H9 (cell line): Measurements from ENCODE around the gene SLC38A11. TPM values are rescaled to one million over a fixed set of nuclear protein-coding genes. Genes with fewer than 3 reads are reported as not detected.
"Not testable (repeated sequence)": the region's sequence is repeated elsewhere in the genome, so short reads cannot be mapped to it uniquely, and the experiment has no call there.

ENCODE experiments used
- DNase-seq: peaks from one replicate; pipeline ENCODE4 v3.0.0-alpha.2; 2017
- H2AFZ ChIP-seq: one replicate; pipeline ENCODE4 v1.6.1; 2013; ENCODE audit warnings: mild to moderate bottlenecking, low read length, control low read depth, moderate library complexity
- H2AK5ac ChIP-seq: 2 replicates; pipeline ENCODE4 v1.6.1; 2013; ENCODE audit warnings: low read length, control low read depth, mixed read lengths; ENCODE audit not compliant: insufficient read length
- H2BK120ac ChIP-seq: one replicate; pipeline ENCODE4 v1.6.1; 2013; ENCODE audit warnings: low read depth, mild to moderate bottlenecking, low read length, control low read depth, inconsistent platforms; ENCODE audit not compliant: poor library complexity, severe bottlenecking
- H2BK12ac ChIP-seq: 2 replicates; pipeline ENCODE4 v1.6.1; 2013; ENCODE audit warnings: low read length, control low read depth, mixed read lengths, low read depth; ENCODE audit not compliant: insufficient read length
- H2BK15ac ChIP-seq: 2 replicates; pipeline ENCODE4 v1.6.1; 2013; ENCODE audit warnings: low read depth, low read length, control low read depth
- H2BK20ac ChIP-seq: one replicate; pipeline ENCODE4 v1.6.1; 2013; ENCODE audit warnings: low read depth, mild to moderate bottlenecking, low read length, control low read depth, inconsistent platforms; ENCODE audit not compliant: poor library complexity, severe bottlenecking
- H2BK5ac ChIP-seq: 2 replicates; pipeline ENCODE4 v1.6.1; 2013; ENCODE audit warnings: low read length, control low read depth, mixed read lengths; ENCODE audit not compliant: insufficient read length
- H3K14ac ChIP-seq: 2 replicates; pipeline ENCODE4 v1.6.1; 2013; ENCODE audit warnings: low read length, control low read depth; ENCODE audit not compliant: insufficient read depth
- H3K18ac ChIP-seq: 2 replicates; pipeline ENCODE4 v1.6.1; 2013; ENCODE audit warnings: low read depth, mild to moderate bottlenecking, mixed read lengths, low read length, control low read depth; ENCODE audit not compliant: insufficient read length
- H3K23ac ChIP-seq: 2 replicates; pipeline ENCODE4 v1.6.1; 2013; ENCODE audit warnings: low read length, control low read depth, mixed read lengths, low read depth; ENCODE audit not compliant: insufficient read length
- H3K23me2 ChIP-seq: 2 replicates; pipeline ENCODE4 v1.6.1; 2013; ENCODE audit warnings: low read depth, mild to moderate bottlenecking, mixed read lengths, low read length, control low read depth; ENCODE audit not compliant: insufficient read length, poor library complexity, severe bottlenecking
- H3K27ac ChIP-seq: 2 replicates; pipeline ENCODE4 v1.5.1; 2013; ENCODE audit warnings: low read length, control low read depth, mixed read lengths, low read depth; ENCODE audit not compliant: insufficient read length
- H3K27me3 ChIP-seq: 2 replicates; pipeline ENCODE4 v1.6.1; 2013; ENCODE audit warnings: low read length, control low read depth, inconsistent platforms; ENCODE audit not compliant: insufficient read depth
- H3K4ac ChIP-seq: 2 replicates; pipeline ENCODE4 v1.6.1; 2013; ENCODE audit warnings: low read depth, mild to moderate bottlenecking, control low read depth, inconsistent platforms, low read length, moderate library complexity
- H3K4me1 ChIP-seq: 2 replicates; pipeline ENCODE4 v1.6.1; 2013; ENCODE audit warnings: low read length, control low read depth, inconsistent platforms; ENCODE audit not compliant: insufficient read depth
- H3K4me2 ChIP-seq: 2 replicates; pipeline ENCODE4 v1.6.1; 2013; ENCODE audit warnings: low read length, control low read depth, mixed read lengths; ENCODE audit not compliant: insufficient read length, insufficient read depth
- H3K56ac ChIP-seq: 2 replicates; pipeline ENCODE4 v1.6.1; 2013; ENCODE audit warnings: low read depth, mild to moderate bottlenecking, mixed read lengths, low read length, control low read depth; ENCODE audit not compliant: insufficient read length
- H3K79me1 ChIP-seq: 2 replicates; pipeline ENCODE4 v1.6.1; 2013; ENCODE audit warnings: low read depth, mild to moderate bottlenecking, moderate library complexity, low read length, control low read depth, inconsistent platforms; ENCODE audit not compliant: insufficient read depth, poor library complexity, severe bottlenecking
- H3K79me2 ChIP-seq: 2 replicates; pipeline ENCODE4 v1.6.1; 2013; ENCODE audit warnings: low read length, control low read depth, inconsistent platforms; ENCODE audit not compliant: insufficient read depth
- H3K9ac ChIP-seq: 2 replicates; pipeline ENCODE4 v1.6.1; 2013; ENCODE audit warnings: low read length, control low read depth, mixed read lengths; ENCODE audit not compliant: insufficient read length; ENCODE audit errors: extremely low read depth
- H3K9me3 ChIP-seq: one replicate; pipeline ENCODE4 v1.6.1; 2013; ENCODE audit warnings: low read depth, low read length, inconsistent platforms; ENCODE audit not compliant: control insufficient read depth
- H3T11ph ChIP-seq: one replicate; pipeline ENCODE4 v1.6.1; 2013; ENCODE audit warnings: mild to moderate bottlenecking, low read length, control low read depth, inconsistent platforms
- H4K20me1 ChIP-seq: one replicate; pipeline ENCODE4 v1.6.1; 2013; ENCODE audit not compliant: control insufficient read depth, insufficient read length, insufficient read depth
- H4K5ac ChIP-seq: 2 replicates; pipeline ENCODE4 v1.6.1; 2013; ENCODE audit warnings: low read depth, mild to moderate bottlenecking, mixed read lengths, low read length, control low read depth; ENCODE audit not compliant: insufficient read length
- H4K8ac ChIP-seq: replicated peaks from 2 replicates; pipeline ENCODE4 v1.6.1; 2013; ENCODE audit warnings: low read length, control low read depth, mixed read lengths, low read depth; ENCODE audit not compliant: insufficient read length
- H4K91ac ChIP-seq: 2 replicates; pipeline ENCODE4 v1.6.1; 2013; ENCODE audit warnings: low read depth, mild to moderate bottlenecking, moderate library complexity, mixed read lengths, low read length, control low read depth; ENCODE audit not compliant: insufficient read length
- H3K27ac Mint-ChIP-seq, 3 experiments: 2 replicates in 2 of 3; 3 replicates in 1 of 3; pipeline ENCODE4 v1.8.0; 2020 to 2021; ENCODE audit warnings: mixed read lengths in 3 of 3, mild to moderate bottlenecking in 1 of 3, moderate library complexity in 1 of 3
- H3K27me3 Mint-ChIP-seq: 2 replicates; pipeline ENCODE4 v1.8.0; 2021; ENCODE audit warnings: low read depth, mild to moderate bottlenecking, moderate library complexity, mixed read lengths
- H3K36me3 Mint-ChIP-seq, 3 experiments: 2 replicates in 2 of 3; 3 replicates in 1 of 3; pipeline ENCODE4 v1.8.0; 2020 to 2021; ENCODE audit warnings: low read depth in 3 of 3, mixed read lengths in 3 of 3; ENCODE audit not compliant: insufficient read depth in 1 of 3
- H3K4me1 Mint-ChIP-seq, 2 experiments: 2 replicates each; pipeline ENCODE4 v1.8.0; 2020; ENCODE audit warnings: mixed read lengths in 2 of 2
- H3K4me3 Mint-ChIP-seq, 2 experiments: 2 replicates in 1 of 2; 3 replicates in 1 of 2; pipeline ENCODE4 v1.8.0; 2020 to 2021; ENCODE audit warnings: mild to moderate bottlenecking in 2 of 2, mixed read lengths in 2 of 2, moderate library complexity in 1 of 2
- H3K9me3 Mint-ChIP-seq, 2 experiments: 2 replicates in 1 of 2; 3 replicates in 1 of 2; pipeline ENCODE4 v1.8.0; 2020; ENCODE audit warnings: mild to moderate bottlenecking in 2 of 2, mixed read lengths in 2 of 2, moderate library complexity in 1 of 2
- WGBS: extraction: QIAGEN DNeasy Blood & Tissue Kit; methylation state at CpG from one replicate; pipeline ENCODE4 v1.1.7; 2013; ENCODE audit warnings: missing lambda C conversion rate, low lambda C conversion rate, mixed read lengths; ENCODE audit not compliant: insufficient read length; ENCODE audit errors: extremely low coverage; 5-methylcytosine and 5-hydroxymethylcytosine counted together
- total RNA-seq: library from RNA; stranded (reverse); gene quantifications from 2 replicates; pipeline ENCODE4 v1.2.1, GENCODE V29; 2021

SLC38A11 gene
- total RNA-seq, 1 experiment from 2014 or later: not detected

DNA sequence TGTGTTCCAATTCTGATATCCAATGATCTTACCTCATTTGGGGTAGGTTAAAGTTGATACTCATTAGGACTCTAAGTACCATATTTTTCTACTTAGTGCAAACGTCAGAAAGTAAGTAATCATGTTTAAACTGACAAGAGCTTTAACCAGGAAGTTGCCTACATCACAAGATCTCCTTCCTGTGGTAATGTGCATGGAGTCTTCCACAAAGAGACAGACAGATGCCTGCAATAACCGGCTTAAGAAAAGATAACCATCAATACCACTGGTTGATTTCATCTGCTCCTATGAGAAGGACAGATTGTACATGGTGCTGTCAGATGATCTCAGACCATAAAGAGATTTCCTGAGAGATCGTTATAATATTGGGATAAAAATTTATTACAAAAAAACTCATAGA, 33.5 kb upstream of the SLC38A11 start:
- H2BK15ac ChIP-seq, DNase-seq, H3K56ac ChIP-seq, H3K27ac ChIP-seq, H2BK120ac ChIP-seq, H3K4me2 ChIP-seq, H2BK5ac ChIP-seq, H3K27ac Mint-ChIP-seq, H2AK5ac ChIP-seq, H3K27me3 ChIP-seq, H3K18ac ChIP-seq, H3K79me1 ChIP-seq, H3K27me3 Mint-ChIP-seq, H3T11ph ChIP-seq, H3K9me3 ChIP-seq, H3K9me3 Mint-ChIP-seq, H2BK12ac ChIP-seq, H3K23me2 ChIP-seq, H3K9ac ChIP-seq, H4K20me1 ChIP-seq, H4K91ac ChIP-seq, H3K14ac ChIP-seq, H3K4me1 ChIP-seq, H4K8ac ChIP-seq, H2BK20ac ChIP-seq, H3K23ac ChIP-seq, H3K4me3 Mint-ChIP-seq, H4K5ac ChIP-seq, H3K79me2 ChIP-seq, H3K4ac ChIP-seq, H2AFZ ChIP-seq, H3K36me3 Mint-ChIP-seq: not testable (repeated sequence)
- no CpG with 5 or more reads among the region's 3 CpGs for WGBS
- peaks cover 10 to 12% of the 10 kb centered on the region in 2 experiments for H3K4me1 Mint-ChIP-seq

DNA sequence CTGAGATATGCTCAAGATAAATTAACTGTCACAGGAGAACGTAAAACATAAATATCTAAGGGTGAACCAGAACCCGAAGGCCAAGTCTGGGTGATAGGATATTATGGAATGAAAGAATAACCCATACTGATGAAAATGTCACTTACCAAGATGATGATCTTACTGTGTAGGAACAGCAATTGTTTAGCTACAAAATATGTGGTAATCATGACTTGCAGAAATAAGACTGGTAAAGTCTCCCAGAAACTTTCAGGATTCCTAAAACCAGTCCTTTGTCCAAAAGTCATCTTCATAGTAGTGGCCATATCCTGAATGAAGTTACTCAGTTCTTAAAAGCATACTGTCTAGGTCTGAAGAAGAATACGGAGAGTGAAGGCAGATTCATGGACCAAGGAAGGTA, 30.7 kb upstream of the SLC38A11 start:
- H3K9me3 ChIP-seq, H2BK5ac ChIP-seq, H2BK12ac ChIP-seq, H3K27ac Mint-ChIP-seq, H3K27ac ChIP-seq, H3K79me2 ChIP-seq, H4K91ac ChIP-seq, H3K27me3 Mint-ChIP-seq, H4K8ac ChIP-seq, H3K23ac ChIP-seq, H3K4ac ChIP-seq, H3K4me1 Mint-ChIP-seq, H3K9ac ChIP-seq, H2AK5ac ChIP-seq, H3K79me1 ChIP-seq, H3K56ac ChIP-seq, H3K27me3 ChIP-seq, H3T11ph ChIP-seq, H4K5ac ChIP-seq, H2BK120ac ChIP-seq, H3K18ac ChIP-seq, H3K23me2 ChIP-seq, DNase-seq, H3K14ac ChIP-seq, H3K4me3 Mint-ChIP-seq, H3K4me1 ChIP-seq, H2BK15ac ChIP-seq, H3K9me3 Mint-ChIP-seq, H2AFZ ChIP-seq, H4K20me1 ChIP-seq, H2BK20ac ChIP-seq, H3K4me2 ChIP-seq: not testable (repeated sequence)
- WGBS: no CpG with 5 or more reads among the region's 3 CpGs
- H3K36me3 Mint-ChIP-seq: peaks cover 0 to 11% (median 0%) of the 10 kb centered on the region in 3 experiments; a peak in 2 of 7 replicates
